Testis (tissue), 2 donors: Measurements from ENCODE around the gene STYX.

Source experiments
- POLR2A ChIP-seq: fragments of 450-650 bp; IDR thresholded peaks from one replicate; pipeline ENCODE4 v1.6.1; 2017; ENCODE audit warnings: antibody characterized with exemption, mild to moderate bottlenecking, moderate library complexity
- TF ChIP-seq, protein P1 (sequence below), 3 experiments: fragments of 450-650 bp in 2 of 3; fragments of 200-600 bp in 1 of 3; sonication (generic) in 1 of 3; IDR thresholded peaks; one replicate each; pipeline ENCODE4 v1.5.1; 2016 to 2019; ENCODE audit warnings: antibody characterized with exemption in 3 of 3, mild to moderate bottlenecking in 2 of 3, moderate library complexity in 1 of 3

DNA sequence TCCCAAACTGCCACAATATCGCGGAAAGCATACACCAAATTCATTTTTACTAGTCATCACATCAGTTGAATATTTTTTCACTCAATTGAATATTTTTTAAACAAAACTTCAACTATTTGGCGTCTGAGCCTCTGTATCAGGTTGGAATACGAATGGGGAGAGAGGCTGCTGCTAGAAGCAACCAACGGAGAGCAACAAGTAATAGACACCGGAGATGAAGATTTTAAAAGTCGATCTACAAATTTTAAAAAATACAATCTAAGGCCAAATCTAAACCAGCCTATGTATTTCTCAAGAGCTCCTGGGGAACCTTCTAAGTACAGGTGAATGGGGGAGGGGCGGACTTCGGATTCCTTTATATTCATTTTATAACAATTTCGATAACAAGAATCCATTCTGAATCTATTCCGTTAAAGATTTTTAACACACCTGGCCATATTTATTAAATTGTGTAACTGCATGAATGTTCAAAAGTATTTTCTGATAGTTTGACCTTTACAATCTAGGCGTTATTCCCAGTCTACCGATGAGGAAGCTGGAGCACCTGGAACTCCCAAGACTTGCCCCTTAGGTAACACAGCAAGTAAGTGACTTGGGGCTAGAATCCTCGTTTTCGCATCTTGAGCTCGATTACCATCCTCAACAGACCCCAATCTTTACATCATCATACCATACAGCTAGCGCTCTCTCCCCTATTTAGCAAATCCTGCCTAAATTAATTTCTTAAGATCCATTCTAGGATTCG, 60.2 kb downstream of the STYX start:
- TF ChIP-seq, protein P1, sequence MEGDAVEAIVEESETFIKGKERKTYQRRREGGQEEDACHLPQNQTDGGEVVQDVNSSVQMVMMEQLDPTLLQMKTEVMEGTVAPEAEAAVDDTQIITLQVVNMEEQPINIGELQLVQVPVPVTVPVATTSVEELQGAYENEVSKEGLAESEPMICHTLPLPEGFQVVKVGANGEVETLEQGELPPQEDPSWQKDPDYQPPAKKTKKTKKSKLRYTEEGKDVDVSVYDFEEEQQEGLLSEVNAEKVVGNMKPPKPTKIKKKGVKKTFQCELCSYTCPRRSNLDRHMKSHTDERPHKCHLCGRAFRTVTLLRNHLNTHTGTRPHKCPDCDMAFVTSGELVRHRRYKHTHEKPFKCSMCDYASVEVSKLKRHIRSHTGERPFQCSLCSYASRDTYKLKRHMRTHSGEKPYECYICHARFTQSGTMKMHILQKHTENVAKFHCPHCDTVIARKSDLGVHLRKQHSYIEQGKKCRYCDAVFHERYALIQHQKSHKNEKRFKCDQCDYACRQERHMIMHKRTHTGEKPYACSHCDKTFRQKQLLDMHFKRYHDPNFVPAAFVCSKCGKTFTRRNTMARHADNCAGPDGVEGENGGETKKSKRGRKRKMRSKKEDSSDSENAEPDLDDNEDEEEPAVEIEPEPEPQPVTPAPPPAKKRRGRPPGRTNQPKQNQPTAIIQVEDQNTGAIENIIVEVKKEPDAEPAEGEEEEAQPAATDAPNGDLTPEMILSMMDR (IDR thresholded peaks at IDR 0.05) = no peak
- no peak for TF ChIP-seq POLR2A
